ENCODE results near the gene DENND1A.

Gene DENND1A

DNA sequence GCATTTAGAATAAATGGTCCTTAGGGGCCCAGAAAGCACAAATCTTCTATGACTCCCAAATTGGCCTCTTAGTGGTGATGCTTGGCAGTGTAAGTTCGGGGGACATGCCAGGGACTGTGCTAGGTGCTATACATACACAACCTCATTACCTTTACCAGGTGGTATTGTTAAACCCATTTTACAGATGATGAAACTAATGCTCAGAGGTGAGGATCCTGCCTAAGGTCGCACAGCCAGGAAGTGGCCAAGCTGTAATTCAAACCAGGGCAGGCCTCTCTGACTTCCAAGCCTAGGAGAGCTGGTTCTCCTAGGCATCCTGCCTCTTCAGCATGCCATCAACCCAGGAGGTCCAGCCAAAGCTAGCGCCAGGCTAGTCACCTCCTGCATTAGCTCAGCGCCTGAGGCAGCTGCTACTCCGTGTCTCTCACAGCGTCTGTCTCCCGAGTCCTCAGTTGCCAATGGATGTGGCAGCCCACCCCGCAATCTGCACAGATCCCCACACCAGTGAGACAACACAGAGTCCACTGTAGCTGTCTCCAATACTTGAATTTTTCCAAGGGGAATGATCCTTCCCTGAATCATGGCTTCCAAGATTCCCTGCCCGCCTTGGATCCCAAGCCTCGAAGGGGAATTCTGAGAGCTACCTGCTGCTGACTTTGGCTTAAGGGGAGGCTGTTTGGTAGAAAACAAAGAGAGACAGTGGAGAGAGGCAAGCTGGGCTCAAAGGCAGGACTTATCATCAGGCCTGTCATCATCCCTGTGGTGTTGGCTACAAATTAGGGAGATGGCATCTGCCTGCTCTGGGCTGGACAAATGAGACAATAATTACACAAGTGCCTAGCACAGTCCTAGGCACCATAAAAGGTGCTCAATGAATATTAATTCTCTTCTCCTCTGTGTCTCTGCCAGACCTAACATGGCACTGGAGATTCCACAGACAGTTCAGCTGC lies 521.3 kb downstream of the DENND1A start:
- H3K4me3 ChIP-seq (ENCODE audit: control insufficient read depth, low read depth, low read length), result no peak overlapping the region
- DNase-seq (ENCODE audit: low read depth), result no peak
- TF ChIP-seq, protein P1, sequence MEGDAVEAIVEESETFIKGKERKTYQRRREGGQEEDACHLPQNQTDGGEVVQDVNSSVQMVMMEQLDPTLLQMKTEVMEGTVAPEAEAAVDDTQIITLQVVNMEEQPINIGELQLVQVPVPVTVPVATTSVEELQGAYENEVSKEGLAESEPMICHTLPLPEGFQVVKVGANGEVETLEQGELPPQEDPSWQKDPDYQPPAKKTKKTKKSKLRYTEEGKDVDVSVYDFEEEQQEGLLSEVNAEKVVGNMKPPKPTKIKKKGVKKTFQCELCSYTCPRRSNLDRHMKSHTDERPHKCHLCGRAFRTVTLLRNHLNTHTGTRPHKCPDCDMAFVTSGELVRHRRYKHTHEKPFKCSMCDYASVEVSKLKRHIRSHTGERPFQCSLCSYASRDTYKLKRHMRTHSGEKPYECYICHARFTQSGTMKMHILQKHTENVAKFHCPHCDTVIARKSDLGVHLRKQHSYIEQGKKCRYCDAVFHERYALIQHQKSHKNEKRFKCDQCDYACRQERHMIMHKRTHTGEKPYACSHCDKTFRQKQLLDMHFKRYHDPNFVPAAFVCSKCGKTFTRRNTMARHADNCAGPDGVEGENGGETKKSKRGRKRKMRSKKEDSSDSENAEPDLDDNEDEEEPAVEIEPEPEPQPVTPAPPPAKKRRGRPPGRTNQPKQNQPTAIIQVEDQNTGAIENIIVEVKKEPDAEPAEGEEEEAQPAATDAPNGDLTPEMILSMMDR (conservative IDR thresholded peaks at IDR 0.05; ENCODE audit: control insufficient read depth, insufficient read depth, low read depth, low read length), result no peak

DNA sequence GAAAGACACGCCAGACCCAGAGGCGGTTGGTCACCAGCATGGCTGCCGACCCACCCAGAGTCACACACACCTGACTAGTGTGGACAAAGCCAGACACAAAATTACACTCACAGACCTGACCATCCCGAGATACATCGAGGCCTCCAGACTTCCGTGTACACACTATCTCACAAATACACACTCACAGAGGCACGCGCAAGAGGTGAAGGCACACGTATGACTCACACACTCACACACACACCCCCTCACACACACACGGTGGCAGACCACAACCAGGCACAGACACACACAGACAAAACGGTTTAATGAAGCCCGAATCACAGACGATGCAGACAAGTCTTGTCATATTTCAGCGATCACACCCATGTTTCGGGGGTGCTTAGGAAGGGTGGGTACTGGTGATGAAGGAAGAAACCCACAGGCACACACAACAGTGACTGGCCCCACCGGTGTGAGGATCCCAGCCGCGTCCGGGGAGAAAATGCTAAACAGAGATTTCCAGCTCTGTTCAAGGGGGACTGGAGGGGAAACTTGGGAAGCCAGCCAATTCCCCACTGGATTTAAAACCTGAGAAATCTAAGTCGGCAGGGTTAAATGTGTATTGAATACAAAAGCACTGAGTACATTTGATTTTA lies 522.6 kb downstream of the DENND1A start:
- TF ChIP-seq, protein P1 (conservative IDR thresholded peaks at IDR 0.05; ENCODE audit: control insufficient read depth, insufficient read depth, low read depth, low read length), result no peak
- H3K4me3 ChIP-seq (ENCODE audit: control insufficient read depth, low read depth, low read length), result no peak overlapping the region

DNA sequence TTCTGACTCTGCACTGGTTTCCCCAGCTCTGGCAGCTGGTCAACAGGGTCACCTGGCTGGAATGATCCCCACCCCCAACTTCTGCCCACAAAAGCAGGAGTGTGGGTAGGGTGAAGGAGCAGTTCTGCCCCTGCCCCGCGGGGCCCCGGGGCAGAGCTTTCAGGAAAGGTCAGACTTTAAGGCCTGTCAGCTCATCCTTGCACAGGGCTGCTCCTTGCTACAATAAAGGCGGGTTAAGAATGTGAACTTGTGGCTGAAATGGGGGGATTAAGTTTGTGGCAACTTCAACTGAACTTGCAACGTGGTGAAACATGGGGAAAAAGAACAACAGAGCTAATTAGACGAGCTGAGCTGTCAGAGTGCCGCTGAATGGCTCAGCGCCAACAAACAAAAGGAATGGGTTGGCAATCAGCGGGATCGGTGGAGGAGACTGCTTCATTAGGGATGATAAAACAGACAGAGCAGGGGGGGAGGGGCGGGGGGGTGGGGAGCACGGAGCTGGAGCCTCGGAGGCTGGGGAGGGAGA lies 523.2 kb downstream of the DENND1A start:
- TF ChIP-seq, protein P1 (conservative IDR thresholded peaks at IDR 0.05; ENCODE audit: control insufficient read depth, insufficient read depth, low read depth, low read length), result no peak
- no peak overlapping the region for H3K4me3 ChIP-seq (ENCODE audit: control insufficient read depth, low read depth, low read length)
- no peak for DNase-seq (ENCODE audit: low read depth)

More for the DNA sequence above, 522.6 kb downstream of the DENND1A start:
- peak; percentile 6 for DNase-seq (ENCODE audit: low read depth)

DNA sequence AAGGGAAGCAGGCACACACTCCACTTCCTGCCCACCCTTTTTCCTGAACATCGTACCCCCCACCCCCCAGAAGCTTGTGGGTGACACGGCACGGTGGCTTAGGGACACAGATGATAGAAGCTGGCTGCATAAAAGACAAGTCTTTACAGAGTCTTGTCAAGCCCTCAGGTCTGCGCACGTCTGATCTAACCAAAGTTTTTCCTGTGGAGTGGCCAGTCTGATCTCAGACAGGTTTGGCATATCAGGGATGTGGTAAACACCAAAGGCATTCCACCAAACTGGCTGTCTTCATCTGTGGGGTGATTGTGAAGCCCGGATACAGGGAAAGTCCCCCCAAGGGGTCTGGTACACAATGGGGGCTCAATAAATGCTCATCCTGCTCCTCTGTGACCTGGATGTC lies 523.9 kb downstream of the DENND1A start:
- TF ChIP-seq, protein P1 (conservative IDR thresholded peaks at IDR 0.05; ENCODE audit: control insufficient read depth, insufficient read depth, low read depth, low read length), result no peak
- no peak for DNase-seq (ENCODE audit: low read depth)
- H3K4me3 ChIP-seq (ENCODE audit: control insufficient read depth, low read depth, low read length), result no peak overlapping the region

DNA sequence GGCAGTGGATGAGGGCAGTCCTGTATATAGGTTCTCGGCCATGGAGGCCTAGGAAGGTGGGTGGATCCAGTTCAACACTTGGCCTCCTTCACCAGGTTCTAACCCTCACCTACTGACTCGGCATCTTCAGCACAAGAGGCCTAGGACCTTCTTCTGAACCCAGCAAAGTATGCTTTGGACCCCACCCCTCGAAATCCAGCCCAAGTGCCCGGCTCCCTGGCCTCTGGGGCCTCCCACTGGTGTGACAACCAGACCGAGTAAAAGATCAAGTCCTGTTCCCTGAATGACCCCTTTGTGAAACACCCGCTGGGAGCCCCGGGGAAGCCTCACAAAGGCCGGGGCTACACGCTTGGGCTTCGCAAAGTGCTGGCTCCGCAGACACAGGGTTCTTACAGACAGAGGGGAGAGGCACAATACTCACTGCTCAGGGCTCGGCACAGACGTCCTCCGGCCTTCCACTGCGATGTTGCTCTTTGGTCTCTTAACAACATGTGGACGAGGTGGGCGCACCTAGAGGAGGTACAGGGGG lies 526.9 kb downstream of the DENND1A start:
- no peak overlapping the region for H3K4me3 ChIP-seq (ENCODE audit: control insufficient read depth, low read depth, low read length)
- TF ChIP-seq, protein P1 (conservative IDR thresholded peaks at IDR 0.05; ENCODE audit: control insufficient read depth, insufficient read depth, low read depth, low read length), result no peak
- DNase-seq (ENCODE audit: low read depth), result no peak

DNA sequence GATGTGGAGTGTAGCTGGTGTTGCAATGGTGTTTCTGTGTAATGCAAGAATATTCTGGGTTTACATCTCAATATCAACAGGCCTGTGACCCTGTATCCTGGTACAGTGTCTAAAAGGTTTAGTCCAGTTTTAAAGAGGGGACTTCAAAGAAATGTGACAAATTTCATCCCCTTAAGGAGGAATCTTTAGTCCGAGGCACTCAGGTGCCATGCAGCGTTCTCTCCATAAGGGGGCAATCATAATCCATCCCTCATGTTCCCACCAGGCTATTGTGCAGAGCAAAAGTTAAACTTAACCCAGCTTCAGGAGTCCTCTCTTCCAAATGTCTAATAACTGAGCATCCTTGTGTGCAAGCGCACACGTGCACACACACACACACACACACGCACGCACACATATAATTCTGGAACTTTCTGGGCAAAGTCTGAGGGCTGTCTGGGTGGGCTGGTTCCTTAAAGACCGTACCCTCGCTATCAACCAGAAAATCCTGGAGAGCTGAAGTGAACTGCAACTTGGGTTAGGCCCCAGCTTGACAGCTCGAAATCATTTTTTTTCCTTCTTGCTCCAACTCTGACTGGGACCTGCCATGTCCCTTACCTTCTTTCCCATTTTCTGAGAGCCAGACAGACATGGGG lies 527.9 kb downstream of the DENND1A start:
- DNase-seq (ENCODE audit: low read depth), result peak; percentile 45
- TF ChIP-seq, protein P1 (conservative IDR thresholded peaks at IDR 0.05; ENCODE audit: control insufficient read depth, insufficient read depth, low read depth, low read length), result peak; percentile 81

More for the DNA sequence above, 527.9 kb downstream of the DENND1A start:
- no peak overlapping the region for H3K4me3 ChIP-seq (ENCODE audit: control insufficient read depth, low read depth, low read length)
